Nephron (organoid): ENCODE results near the gene MARCHF3.

ENCODE experiments used
- H3K27ac Mint-ChIP-seq, 3 experiments: 2 replicates each; pipeline ENCODE4 v1.8.0; 2020; ENCODE audit warnings: mixed read lengths in 3 of 3, mild to moderate bottlenecking in 2 of 3, moderate library complexity in 1 of 3
- H3K27me3 Mint-ChIP-seq: 2 replicates; pipeline ENCODE4 v1.8.0; 2021; ENCODE audit warnings: low read depth, mild to moderate bottlenecking, moderate library complexity, mixed read lengths
- H3K36me3 Mint-ChIP-seq: 2 replicates; pipeline ENCODE4 v1.8.0; 2020; ENCODE audit warnings: low read depth, mixed read lengths
- H3K4me1 Mint-ChIP-seq: 2 replicates; pipeline ENCODE4 v1.8.0; 2020; ENCODE audit warnings: mixed read lengths
- H3K4me3 Mint-ChIP-seq, 3 experiments: 2 replicates each; pipeline ENCODE4 v1.8.0; 2020; ENCODE audit warnings: mild to moderate bottlenecking in 3 of 3, mixed read lengths in 3 of 3, moderate library complexity in 2 of 3
- H3K9me3 Mint-ChIP-seq: 2 replicates; pipeline ENCODE4 v1.8.0; 2020; ENCODE audit warnings: mixed read lengths
- CTCF ChIP-seq, 3 experiments: fragments of 200-600 bp; sonication (generic); IDR thresholded peaks; one replicate each; pipeline ENCODE4 v1.5.0; 2021; ENCODE audit warnings: antibody characterized with exemption in 3 of 3; ENCODE audit not compliant: unreplicated experiment in 3 of 3

The MARCHF3 gene

DNA sequence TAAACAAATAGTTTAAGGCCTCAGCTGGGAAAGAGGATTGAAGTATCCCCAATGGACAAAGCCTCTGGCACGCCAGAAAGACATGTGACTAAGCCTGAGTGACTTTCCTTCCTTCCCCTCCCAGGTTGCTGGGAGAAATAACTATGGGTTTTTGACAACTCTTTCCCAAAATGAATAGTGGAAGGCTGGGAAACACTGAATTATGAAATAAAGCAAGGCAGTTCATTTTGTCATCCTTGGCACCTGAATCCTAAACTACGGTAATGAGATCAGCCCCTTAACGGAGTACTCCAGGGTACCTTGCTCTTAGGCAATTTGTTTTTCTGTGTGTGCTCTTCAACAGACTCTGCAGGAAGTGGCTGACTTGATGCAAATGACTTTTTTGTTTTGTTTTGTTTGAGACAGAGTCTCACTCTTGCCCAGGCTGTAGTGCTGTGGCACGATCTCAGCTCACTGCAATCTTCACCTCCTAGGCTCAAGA, 178.2 kb downstream of the MARCHF3 start:
- peaks cover 20% of the 10 kb centered on the region for H3K36me3 Mint-ChIP-seq
- H3K27ac Mint-ChIP-seq = peak overlapping the region; percentile 64 to 94 (median 76)
- no peak overlapping the region for H3K4me3 Mint-ChIP-seq
- no peak for TF ChIP-seq CTCF (IDR thresholded peaks at IDR 0.05; ENCODE audit: unreplicated experiment in 3 of 3)
- peaks cover 73% of the 10 kb centered on the region for H3K4me1 Mint-ChIP-seq
- peaks cover 5% of the 10 kb centered on the region for H3K27me3 Mint-ChIP-seq
- no peaks in the 10 kb centered on the region for H3K9me3 Mint-ChIP-seq

DNA sequence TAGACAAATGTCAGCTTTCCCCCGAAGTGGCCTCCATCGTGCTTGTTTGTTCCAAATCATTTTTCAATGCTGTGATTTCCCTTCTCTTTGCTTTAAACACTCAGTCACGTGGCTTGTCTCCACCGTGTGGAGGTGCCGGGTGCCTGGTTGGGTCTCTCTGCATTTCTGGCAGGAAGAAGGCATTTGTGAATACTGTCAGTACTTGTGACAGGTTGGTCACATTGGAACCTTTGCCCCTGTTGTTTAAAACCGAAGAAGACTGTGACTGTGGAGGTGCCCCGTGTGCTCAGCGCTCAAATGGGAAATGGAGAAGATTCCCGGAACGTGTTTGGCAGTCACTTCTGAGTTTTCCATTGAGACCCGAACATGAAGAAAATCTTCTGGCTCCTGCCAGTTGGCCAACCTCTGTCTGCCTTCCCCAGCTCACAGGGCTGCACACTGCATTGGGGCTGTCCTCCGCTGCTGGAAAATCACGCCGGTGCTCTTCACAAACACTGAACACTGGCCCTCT, 178.8 kb downstream of the MARCHF3 start:
- Mint-ChIP-seq H3K27me3 (peaks cover 5% of the 10 kb centered on the region), H3K36me3 (peaks cover 15% of the 10 kb centered on the region), H3K4me3 (no peak overlapping the region), H3K27ac (peak overlapping the region; percentile 64 to 94 (median 76)), H3K4me1 (peaks cover 74% of the 10 kb centered on the region), H3K9me3 (no peaks in the 10 kb centered on the region)
- TF ChIP-seq CTCF (IDR thresholded peaks at IDR 0.05; ENCODE audit: unreplicated experiment in 3 of 3) = no peak

DNA sequence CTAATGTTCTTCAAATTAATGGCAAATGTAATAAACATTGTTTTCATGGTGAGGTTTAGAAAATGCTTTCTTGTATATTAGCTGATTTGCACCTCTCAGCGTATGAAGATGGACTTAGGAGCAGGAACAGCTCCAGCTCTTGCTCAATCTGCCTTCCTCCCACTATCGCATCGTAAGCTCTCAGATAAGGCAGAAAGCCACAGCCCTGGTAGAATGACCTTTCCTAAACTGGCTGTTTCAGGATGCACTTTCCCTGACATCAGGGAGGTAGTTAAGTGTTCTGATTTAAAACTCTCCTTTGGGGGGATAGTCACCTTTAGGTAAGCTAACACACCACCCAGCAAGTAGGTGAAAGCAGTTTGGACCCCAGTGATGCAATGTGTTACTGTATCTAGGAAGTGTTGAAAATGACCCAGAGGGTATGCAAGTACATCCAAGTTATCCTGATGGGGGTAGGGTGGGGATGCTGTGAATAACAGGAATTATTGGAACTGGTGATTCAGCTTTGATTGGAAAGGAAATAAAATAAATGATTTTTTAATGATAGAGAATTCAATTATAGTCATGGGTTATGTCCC, 181.2 kb downstream of the MARCHF3 start:
- Mint-ChIP-seq H3K4me3 (no peak overlapping the region), H3K4me1 (peaks cover 71% of the 10 kb centered on the region), H3K27me3 (peaks cover 5% of the 10 kb centered on the region), H3K36me3 (peaks cover 7% of the 10 kb centered on the region), H3K27ac (peak overlapping the region in 2 of 3 experiments; percentile 83 to 87), H3K9me3 (no peaks in the 10 kb centered on the region)
- TF ChIP-seq CTCF (IDR thresholded peaks at IDR 0.05; ENCODE audit: unreplicated experiment in 3 of 3) = no peak

DNA sequence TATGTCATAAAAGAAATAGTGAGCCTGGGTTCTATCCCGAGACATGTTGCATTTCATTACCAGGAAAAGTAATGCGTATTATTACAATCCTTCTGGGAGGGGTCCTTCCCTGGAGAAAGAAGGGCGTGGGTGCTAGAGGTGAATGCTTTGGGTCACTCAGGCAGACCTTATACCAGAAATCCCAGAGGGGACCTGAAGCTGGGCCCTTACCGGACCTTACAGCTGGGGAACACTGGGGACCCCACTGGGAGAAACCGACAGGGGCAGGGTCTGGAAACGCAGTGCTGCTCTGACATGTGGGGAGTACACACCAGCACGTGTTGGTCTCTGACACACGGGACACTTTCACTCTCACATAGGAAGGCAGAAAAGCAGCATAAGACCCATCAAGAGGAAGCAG, 182.1 kb downstream of the MARCHF3 start:
- Mint-ChIP-seq H3K4me3 (peak overlapping the region in 1 of 3 experiments; percentile 55), H3K27me3 (peaks cover 5% of the 10 kb centered on the region), H3K9me3 (no peaks in the 10 kb centered on the region), H3K36me3 (peaks cover 1% of the 10 kb centered on the region), H3K27ac (peak overlapping the region in 2 of 3 experiments; percentile 83 to 87), H3K4me1 (peaks cover 66% of the 10 kb centered on the region)
- TF ChIP-seq CTCF (IDR thresholded peaks at IDR 0.05; ENCODE audit: unreplicated experiment in 3 of 3) = no peak

- Mint-ChIP-seq H3K4me1 (peaks cover 62% of the 10 kb centered on the region), H3K4me3 (peak overlapping the region; percentile 22 to 55 (median 36)), H3K36me3 (no peaks in the 10 kb centered on the region), H3K27me3 (peaks cover 5% of the 10 kb centered on the region), H3K9me3 (no peaks in the 10 kb centered on the region), H3K27ac (peak overlapping the region; percentile 83 to 87 (median 84))
- no peak for TF ChIP-seq CTCF (IDR thresholded peaks at IDR 0.05; ENCODE audit: unreplicated experiment in 3 of 3)
These were observed 182.5 kb downstream of the MARCHF3 start for GRCh38 chr5:126847826-126848251.

DNA sequence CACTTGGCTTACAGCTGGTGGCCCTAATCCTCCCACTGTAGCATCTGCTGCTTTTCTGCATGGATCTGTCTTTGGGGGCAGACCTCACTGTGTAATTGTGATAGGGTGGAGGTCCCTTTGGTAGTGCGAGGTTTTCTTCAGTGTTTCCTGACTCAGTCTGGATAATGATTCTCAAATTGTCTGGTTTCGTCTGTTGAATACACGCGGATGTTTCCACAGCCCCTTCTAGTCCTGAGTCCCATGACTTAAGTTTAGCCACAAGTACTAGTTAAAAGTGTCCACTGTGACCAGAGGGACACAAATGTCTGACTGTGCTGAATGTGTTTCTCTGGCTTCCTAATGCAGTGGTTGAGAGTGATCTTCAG, 182.9 kb downstream of the MARCHF3 start:
- Mint-ChIP-seq H3K9me3 (no peaks in the 10 kb centered on the region), H3K27ac (peak overlapping the region; percentile 83 to 87 (median 84)), H3K36me3 (no peaks in the 10 kb centered on the region), H3K4me1 (peaks cover 58% of the 10 kb centered on the region), H3K4me3 (peak overlapping the region in 1 of 3 experiments; percentile 16), H3K27me3 (peaks cover 5% of the 10 kb centered on the region)
- TF ChIP-seq CTCF (IDR thresholded peaks at IDR 0.05; ENCODE audit: unreplicated experiment in 3 of 3) = no peak
